Stimulated activated CD4-positive, alpha-beta T cell treated with anti-CD3 and anti-CD28 coated beads, Interleukin-12 subunit alpha, Interleukin-12 subunit beta, amount 100 ng/mL, for 24 hours (primary cell): ENCODE results near the gene AFG1L.
"Not testable (repeated sequence)": the region's sequence is repeated elsewhere in the genome, so short reads cannot be mapped to it uniquely, and the experiment has no call there.

Source experiments
- DNase-seq, 2 experiments: peaks; one replicate each; pipeline ENCODE4 v3.0.0-alpha.2; 2020; ENCODE audit warnings: low read depth in 2 of 2

The AFG1L gene

GRCh38 chr6:108294727-108295625 is at the start of gene AFG1L:
Gene AFG1L (plus strand): TSS chr6:108295054. CDS start chr6:108295080, 26 bp downstream.
- peak; percentile 80 to 91 for DNase-seq

DNA sequence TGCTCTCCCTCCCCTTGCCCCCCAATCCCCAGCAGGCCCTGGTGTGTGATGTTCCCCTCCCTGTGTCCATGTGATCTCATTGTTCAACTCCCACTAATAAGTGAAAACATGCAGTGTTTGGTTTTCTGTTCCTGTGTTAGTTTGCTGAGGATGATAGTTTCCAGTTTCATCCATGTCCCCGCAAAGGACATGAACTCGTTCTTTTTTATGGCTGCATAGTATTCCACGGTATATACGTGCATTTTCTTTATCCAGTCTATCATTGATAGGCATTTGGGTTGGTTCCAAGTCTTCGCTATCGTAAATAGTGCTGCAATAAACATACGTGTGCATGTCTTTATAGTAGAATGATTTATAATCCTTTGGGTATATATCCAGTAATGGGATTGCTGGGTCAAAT is 49.8 kb upstream of the AFG1L start:
- DNase-seq, result not testable (repeated sequence)

- DNase-seq, result no peak
Observed at GRCh38 chr6:108247965-108248536, 46.8 kb upstream of the AFG1L start.

GRCh38 chr6:108250240-108250866 is 44.5 kb upstream of the AFG1L start:
- no peak for DNase-seq

DNA sequence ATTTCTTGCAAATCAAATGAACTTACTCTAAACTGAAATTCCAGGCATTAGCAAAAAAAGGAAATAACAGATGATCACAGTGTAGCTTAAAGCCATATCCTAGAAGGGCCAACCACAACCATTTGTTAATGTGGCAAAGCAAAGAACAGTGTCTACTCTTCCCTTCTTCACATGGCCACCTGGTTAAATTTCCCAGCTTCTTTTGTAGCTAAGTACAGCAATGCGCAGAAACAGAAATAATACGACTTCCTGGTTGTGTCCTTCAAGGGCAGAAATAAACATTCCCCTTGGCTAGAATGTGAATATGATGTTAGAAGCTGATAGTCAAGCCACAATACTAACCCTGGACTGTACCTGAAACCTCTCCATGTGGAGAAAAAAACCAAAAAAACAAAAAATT is 43.6 kb upstream of the AFG1L start:
- DNase-seq, result no peak

- DNase-seq, result no peak
Observed at GRCh38 chr6:108252055-108252454, 42.8 kb upstream of the AFG1L start.

GRCh38 chr6:108253241-108253640 is 41.6 kb upstream of the AFG1L start:
- no peak for DNase-seq

GRCh38 chr6:108254433-108255410 is 40.1 kb upstream of the AFG1L start:
- no peak for DNase-seq

GRCh38 chr6:108260126-108260808 is 34.6 kb upstream of the AFG1L start:
- DNase-seq, result no peak

DNA sequence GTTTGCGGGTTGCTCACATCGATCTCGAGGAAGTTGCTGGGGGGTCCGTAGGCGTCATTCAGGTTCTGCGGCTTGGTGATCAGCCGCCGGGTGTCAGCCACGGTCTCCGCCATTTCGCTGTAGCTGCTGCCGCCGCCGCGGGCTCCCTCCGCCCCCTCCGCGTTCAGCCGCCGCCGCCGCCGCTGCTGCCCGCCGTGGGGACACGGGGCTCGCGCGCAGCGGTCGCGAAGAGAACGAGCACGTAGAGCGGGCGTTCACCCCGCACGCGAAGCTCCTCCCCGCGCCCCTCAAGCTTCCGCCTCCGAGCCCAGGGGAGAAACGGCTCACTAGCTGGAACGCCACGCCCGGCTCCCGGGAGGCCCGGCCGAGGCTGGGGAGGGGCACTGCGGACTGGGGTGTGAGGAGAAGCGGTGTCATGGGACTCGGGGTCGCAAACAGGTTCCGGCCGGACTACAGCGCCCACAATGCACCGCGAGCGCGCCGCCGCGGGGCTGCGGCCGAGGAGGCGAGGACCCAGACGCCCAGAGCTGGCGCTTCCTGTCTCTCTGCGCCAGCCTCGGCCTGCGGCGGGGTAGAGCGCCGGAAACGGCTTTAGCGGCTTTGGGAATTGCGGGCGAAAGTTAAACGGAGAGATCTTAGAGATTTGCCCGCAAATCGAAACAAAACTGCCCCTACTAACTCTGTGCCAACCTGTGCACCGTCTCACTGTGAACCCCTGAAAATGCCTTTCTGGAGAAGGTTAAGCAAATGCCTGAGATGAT is 33.9 kb upstream of the AFG1L start, which contains the start of gene SNX3:
SNX3 (minus strand) TSS at position 232 of the 761 bp plus-strand sequence; CDS start at position 113, 119 bp downstream.
- peak; percentile 82 to 87 for DNase-seq

GRCh38 chr6:108263371-108263770 is 31.5 kb upstream of the AFG1L start:
- DNase-seq, result no peak

GRCh38 chr6:108268845-108269244 is 26.0 kb upstream of the AFG1L start:
- no peak for DNase-seq

DNA sequence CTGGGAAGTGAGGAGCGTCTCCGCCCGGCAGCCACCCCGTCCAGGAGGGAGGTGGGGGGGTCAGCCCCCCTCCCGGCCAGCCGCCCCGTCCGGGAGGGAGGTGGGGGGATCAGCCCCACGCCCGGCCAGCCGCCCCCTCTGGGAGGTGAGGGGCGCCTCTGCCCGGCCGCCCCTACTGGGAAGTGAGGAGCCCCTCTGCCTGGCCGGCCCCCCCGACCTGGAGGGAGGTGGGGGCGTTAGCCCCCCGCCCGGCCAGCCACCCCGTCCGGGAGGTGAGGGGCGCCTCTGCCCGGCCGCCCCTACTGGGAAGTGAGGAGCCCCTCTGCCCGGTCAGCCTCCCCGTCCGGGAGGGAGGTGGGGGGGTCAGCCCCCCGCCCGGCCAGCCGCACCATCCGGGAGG is 24.9 kb upstream of the AFG1L start:
- DNase-seq, result not testable (repeated sequence)

GRCh38 chr6:108274546-108274945 is 20.3 kb upstream of the AFG1L start:
- no peak for DNase-seq

DNA sequence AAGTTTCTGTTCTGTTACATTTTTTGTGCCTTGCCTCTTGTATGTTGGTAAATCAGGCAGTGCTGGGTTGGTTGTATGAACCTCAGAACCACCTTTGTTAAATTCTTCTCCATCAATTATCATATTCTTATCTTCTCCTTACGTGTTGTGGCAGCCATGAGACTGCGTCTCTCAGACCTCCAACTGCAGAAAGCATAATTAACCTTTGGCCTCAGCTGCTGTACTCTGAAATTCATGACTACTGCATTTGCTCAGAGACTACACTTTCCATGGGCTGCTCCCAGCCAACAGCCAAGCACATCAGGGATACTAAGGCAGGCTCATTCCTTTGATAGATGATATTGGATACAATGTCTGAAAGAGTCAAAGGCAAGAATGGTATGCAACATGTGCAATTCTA is 18.9 kb upstream of the AFG1L start:
- DNase-seq, result no peak

GRCh38 chr6:108277295-108277694 is 17.6 kb upstream of the AFG1L start:
- DNase-seq, result no peak

DNA sequence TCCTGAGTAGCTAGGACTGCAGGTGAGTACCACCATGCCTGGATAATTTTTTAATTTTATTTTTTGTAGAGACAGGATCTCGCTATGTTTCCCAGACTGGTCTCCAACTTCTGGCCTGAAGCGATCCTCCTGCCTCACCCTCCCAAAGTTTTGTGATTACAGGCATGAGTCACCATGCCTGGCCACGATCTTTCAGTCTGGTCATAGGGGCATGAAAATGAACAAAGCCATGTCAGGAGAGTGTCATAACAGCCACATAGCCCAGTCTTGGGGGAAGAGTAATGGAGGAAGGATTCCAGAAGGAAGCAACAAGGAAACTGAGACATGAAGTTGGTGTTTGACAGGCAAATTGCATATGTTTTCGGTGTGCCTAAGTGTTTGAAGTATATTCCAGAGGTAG is 17.0 kb upstream of the AFG1L start:
- no peak for DNase-seq

- DNase-seq, result no peak
Observed at GRCh38 chr6:108285381-108285780, 9.5 kb upstream of the AFG1L start.

- DNase-seq, result no peak
Observed at GRCh38 chr6:108286366-108286765, 8.5 kb upstream of the AFG1L start.

DNA sequence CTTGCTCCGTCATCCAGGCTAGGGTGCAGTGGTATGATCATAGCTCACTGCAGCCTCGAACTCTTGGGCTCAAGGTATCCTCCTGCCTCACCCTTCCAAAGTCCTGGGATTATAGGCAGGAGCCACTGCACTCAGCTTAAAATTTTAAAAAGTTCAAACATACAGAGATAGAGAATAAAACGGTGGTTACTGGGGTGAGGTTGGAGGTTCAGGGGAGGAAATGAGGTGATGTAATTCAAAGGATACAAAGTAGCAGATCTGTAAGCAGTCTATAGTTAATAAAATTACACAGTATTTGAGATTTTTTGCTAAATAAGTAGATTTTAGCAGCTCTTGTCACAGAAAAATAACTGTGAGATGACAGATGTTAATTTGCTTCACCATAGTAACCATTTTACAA is 7.5 kb upstream of the AFG1L start:
- no peak for DNase-seq
